Endothelial cell of umbilical vein (primary cell): ENCODE results near the gene CIC. TPM values are rescaled to one million over a fixed set of nuclear protein-coding genes. Genes with fewer than 3 reads are reported as not detected.

Source experiments
- BruUV-seq: library from RNA; stranded (reverse); fragments of 400-500 nt; replicated peaks from 2 replicates; lab custom pipeline; 2021; lab: Mats Ljungman, UMichigan
- CTCF ChIA-PET: fragments of 300-600, 350-600 bp; sonication (Branson Sonifier 250); formaldehyde crosslinking; loops from one replicate; lab custom pipeline; 2021; ENCODE audit warnings: antibody characterized with exemption, inconsistent platforms; lab: Charles Lee
- POLR2A ChIA-PET: fragments of 300-600, 350-600 bp; sonication (Branson Sonifier 250); formaldehyde crosslinking; loops from one replicate; lab custom pipeline; 2021; ENCODE audit warnings: antibody characterized with exemption, inconsistent platforms; lab: Charles Lee
- DNase-seq: peaks from one replicate; pipeline ENCODE4 v3.0.0-alpha.2; 2011; ENCODE audit warnings: low read depth, low spot score
- FAIRE-seq: peaks from 2 replicates; lab custom pipeline; 2011; peaks lifted over from hg19 to GRCh38; lab: Jason Lieb, UNC
- H2AFZ ChIP-seq: 2 replicates; pipeline ENCODE4 v1.6.0; 2012; ENCODE audit warnings: low read depth, low read length, control low read depth, inconsistent platforms
- H3K27ac ChIP-seq: 2 replicates; pipeline ENCODE4 v1.5.1; 2011; ENCODE audit warnings: low read depth, mild to moderate bottlenecking, control low read depth, low read length, moderate library complexity; ENCODE audit not compliant: insufficient read depth
- H3K27me3 ChIP-seq, 2 experiments: 2 replicates each; pipeline versions ENCODE4 v1.6.0 to v1.6.1; 2011; ENCODE audit warnings: low read length in 2 of 2, mixed read lengths in 1 of 2; ENCODE audit not compliant: control insufficient read depth in 2 of 2, insufficient read depth in 2 of 2
- H3K36me3 ChIP-seq, 2 experiments: 2 replicates in 1 of 2; 3 replicates in 1 of 2; pipeline ENCODE4 v1.5.1; 2011; ENCODE audit warnings: low read length in 2 of 2, mild to moderate bottlenecking in 1 of 2, moderate library complexity in 1 of 2; ENCODE audit not compliant: control insufficient read depth in 2 of 2, insufficient read depth in 2 of 2; ENCODE audit errors: extremely low read depth in 1 of 2
- H3K4me1 ChIP-seq: 3 replicates; pipeline ENCODE4 v1.5.1; 2011; ENCODE audit warnings: mild to moderate bottlenecking, low read length; ENCODE audit not compliant: control insufficient read depth, insufficient read depth; ENCODE audit errors: extremely low read depth
- H3K4me2 ChIP-seq: 2 replicates; pipeline ENCODE4 v1.6.1; 2011; ENCODE audit warnings: low read length, control low read depth, mixed read lengths; ENCODE audit not compliant: insufficient read depth
- H3K4me3 ChIP-seq, 3 experiments: fragments of 200-600 bp in 1 of 3; sonication (generic), shearing (Covaris generic) in 1 of 3; replicated peaks in 1 of 3; 2 replicates each; pipeline ENCODE4 v1.5.1; 2011 to 2016; ENCODE audit warnings: control low read depth in 3 of 3, low read length in 3 of 3, mild to moderate bottlenecking in 2 of 3, inconsistent platforms in 1 of 3, low read depth in 1 of 3, moderate library complexity in 1 of 3; ENCODE audit not compliant: insufficient read depth in 1 of 3
- H3K79me2 ChIP-seq: 2 replicates; pipeline ENCODE4 v1.6.0; 2012; ENCODE audit warnings: low read length, inconsistent platforms; ENCODE audit not compliant: control insufficient read depth, insufficient read depth
- H3K9ac ChIP-seq: replicated peaks from 2 replicates; pipeline ENCODE3; 2011; ENCODE audit warnings: low read length, control low read depth; ENCODE audit not compliant: insufficient read depth; ENCODE audit errors: extremely low read depth
- H3K9me1 ChIP-seq: replicated peaks from 3 replicates; pipeline ENCODE4 v1.6.0; 2011; ENCODE audit warnings: mild to moderate bottlenecking, low read length; ENCODE audit not compliant: control insufficient read depth, insufficient read depth; ENCODE audit errors: extremely low read depth
- H3K9me3 ChIP-seq: replicated peaks from 2 replicates; pipeline ENCODE4 v1.5.1; 2012; ENCODE audit warnings: low read length, inconsistent platforms; ENCODE audit not compliant: control insufficient read depth, insufficient read depth
- H4K20me1 ChIP-seq: replicated peaks from 2 replicates; pipeline ENCODE3; 2011; ENCODE audit warnings: mild to moderate bottlenecking, low read length; ENCODE audit not compliant: control insufficient read depth, insufficient read depth; ENCODE audit errors: extremely low read depth
- EZH2 ChIP-seq: IDR thresholded peaks from 2 replicates; pipeline ENCODE4 v1.6.1; 2012; ENCODE audit warnings: borderline replicate concordance, low read depth, mild to moderate bottlenecking, moderate library complexity, low read length, inconsistent platforms; ENCODE audit not compliant: severe bottlenecking
- FOS ChIP-seq: IDR thresholded peaks from 2 replicates; pipeline ENCODE4 v1.6.1; 2011; ENCODE audit warnings: mild to moderate bottlenecking, low read length, moderate library complexity, borderline replicate concordance; ENCODE audit not compliant: insufficient read depth
- GATA2 ChIP-seq: IDR thresholded peaks from 2 replicates; pipeline ENCODE4 v1.7.0; 2011; ENCODE audit warnings: low read depth, mild to moderate bottlenecking, moderate library complexity, mixed read lengths, low read length; ENCODE audit not compliant: insufficient read length, insufficient read depth
- JUN ChIP-seq: IDR thresholded peaks from 2 replicates; pipeline ENCODE4 v1.6.1; 2011; ENCODE audit warnings: borderline replicate concordance, low read depth; ENCODE audit not compliant: insufficient read length, insufficient read depth
- MAX ChIP-seq: IDR thresholded peaks from 2 replicates; pipeline ENCODE4 v1.6.1; 2011; ENCODE audit not compliant: insufficient read depth, insufficient read length
- MYC ChIP-seq: IDR thresholded peaks from one replicate; pipeline ENCODE4 v1.6.1; 2011; ENCODE audit warnings: mild to moderate bottlenecking, low read depth, low read length
- POLR2A ChIP-seq: IDR thresholded peaks from 2 replicates; pipeline ENCODE4 v1.6.1; 2012; ENCODE audit warnings: low read depth, mild to moderate bottlenecking, control low read depth, low read length
- POLR2AphosphoS5 ChIP-seq: IDR thresholded peaks from 2 replicates; pipeline ENCODE4 v1.6.1; 2012; ENCODE audit warnings: low read depth, mild to moderate bottlenecking, control low read depth, low read length, moderate library complexity; ENCODE audit not compliant: insufficient read depth
- dilution Hi-C: fragments of 300-500 bp; cut with MboI; formaldehyde crosslinking; loops from one replicate; pipeline ENCODE4 v1.15.0; 2019; ENCODE audit warnings: low sequenced_read_pairs; ENCODE audit not compliant: extremely low pct_ligation_motif_present
- intact Hi-C: fragments of 100-400 bp; cut with micrococcal nuclease; formaldehyde crosslinking; loops from one replicate; pipeline ENCODE4 v1.10.0; 2022
- polyA plus RNA-seq, 4 experiments: library from polyadenylated mRNA; depleted of rRNA in 3 of 4; stranded (reverse) in 3 of 4; unstranded in 1 of 4; fragments of >200 nt; gene quantifications; 2 replicates each; pipeline versions ENCODE4 v1.2.1 to v1.2.3, GENCODE V29; 2011 to 2012; ENCODE audit warnings: missing spikeins in 1 of 4
- total RNA-seq: library from RNA; stranded (reverse); gene quantifications from 2 replicates; pipeline ENCODE4 v1.2.3, GENCODE V29; 2021
- TF ChIP-seq, protein P1 (sequence below), 2 donors: IDR thresholded peaks; 1 replicate in 1 of 2; 2 replicates in 1 of 2; pipeline ENCODE4 v1.5.1; 2011; ENCODE audit warnings: low read length in 2 of 2, mild to moderate bottlenecking in 2 of 2, moderate library complexity in 2 of 2, control low read depth in 1 of 2, inconsistent platforms in 1 of 2, low read depth in 1 of 2; ENCODE audit not compliant: insufficient read depth in 1 of 2; ENCODE audit errors: extremely low read depth in 1 of 2

The CIC gene
- total and polyA plus RNA-seq, 2 donors (not counting 3 experiments of a cell fraction or from before 2014, with no cell fraction given): 18.4 to 86.0 TPM

- POLR2A ChIA-PET: no interaction called here
- FAIRE-seq: no peak
- dilution Hi-C loops: no loop called here
- Histone ChIP-seq H3K4me1 (peaks cover 8% of the 10 kb centered on the region), H3K4me3 (no peak overlapping the region), H3K9me1 (no peaks in the 10 kb centered on the region), H2AFZ (no peak overlapping the region), H3K4me2 (no peak overlapping the region), H3K9me3 (no peaks in the 10 kb centered on the region), H3K79me2 (peaks cover 3% of the 10 kb centered on the region), H3K36me3 (no peaks in the 10 kb centered on the region), H4K20me1 (no peaks in the 10 kb centered on the region), H3K27ac (no peak overlapping the region), H3K27me3 (peaks cover 9 to 15% of the 10 kb centered on the region in 2 experiments), H3K9ac (no peak overlapping the region)
- intact Hi-C loops: no loop called here
- CTCF ChIA-PET: no interaction called here
- TF ChIP-seq EZH2: no peak
- TF ChIP-seq, protein P1, sequence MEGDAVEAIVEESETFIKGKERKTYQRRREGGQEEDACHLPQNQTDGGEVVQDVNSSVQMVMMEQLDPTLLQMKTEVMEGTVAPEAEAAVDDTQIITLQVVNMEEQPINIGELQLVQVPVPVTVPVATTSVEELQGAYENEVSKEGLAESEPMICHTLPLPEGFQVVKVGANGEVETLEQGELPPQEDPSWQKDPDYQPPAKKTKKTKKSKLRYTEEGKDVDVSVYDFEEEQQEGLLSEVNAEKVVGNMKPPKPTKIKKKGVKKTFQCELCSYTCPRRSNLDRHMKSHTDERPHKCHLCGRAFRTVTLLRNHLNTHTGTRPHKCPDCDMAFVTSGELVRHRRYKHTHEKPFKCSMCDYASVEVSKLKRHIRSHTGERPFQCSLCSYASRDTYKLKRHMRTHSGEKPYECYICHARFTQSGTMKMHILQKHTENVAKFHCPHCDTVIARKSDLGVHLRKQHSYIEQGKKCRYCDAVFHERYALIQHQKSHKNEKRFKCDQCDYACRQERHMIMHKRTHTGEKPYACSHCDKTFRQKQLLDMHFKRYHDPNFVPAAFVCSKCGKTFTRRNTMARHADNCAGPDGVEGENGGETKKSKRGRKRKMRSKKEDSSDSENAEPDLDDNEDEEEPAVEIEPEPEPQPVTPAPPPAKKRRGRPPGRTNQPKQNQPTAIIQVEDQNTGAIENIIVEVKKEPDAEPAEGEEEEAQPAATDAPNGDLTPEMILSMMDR (IDR thresholded peaks at IDR 0.05; ENCODE audit: extremely low read depth in 1 of 2, insufficient read depth in 1 of 2, low read depth in 1 of 2, low read length in 2 of 2): no peak
- no peak for TF ChIP-seq GATA2
- no peak for TF ChIP-seq POLR2AphosphoS5
- no peak for TF ChIP-seq FOS
- TF ChIP-seq JUN: no peak
- no peak for TF ChIP-seq MYC
- TF ChIP-seq POLR2A: no peak
- TF ChIP-seq MAX: no peak
- no peak for DNase-seq
- no TSS peak for BruUV-seq
Measured at GRCh38 chr19:42328106-42328505, 59.1 kb downstream of the CIC start.
